H1 (cell line): ENCODE measurements around the gene MTERF1. TPM values are rescaled to one million over a fixed set of nuclear protein-coding genes. Genes with fewer than 3 reads are reported as not detected.

Experiments used
- CTCF ChIA-PET: fragments of 300-600 bp; sonication (Branson Sonifier 250); formaldehyde crosslinking; loops from one replicate; lab custom pipeline; 2021; ENCODE audit not compliant: partially characterized antibody; lab: Charles Lee
- POLR2A ChIA-PET: fragments of 300-600 bp; sonication (Branson Sonifier 250); formaldehyde crosslinking; loops from one replicate; lab custom pipeline; 2021; ENCODE audit warnings: inconsistent platforms; ENCODE audit not compliant: partially characterized antibody; lab: Charles Lee
- DNase-seq, 2 experiments: peaks; one replicate each; pipeline versions ENCODE4 v3.0.0 to v3.0.0-alpha.2; 2010 to 2022; ENCODE audit warnings: low spot score in 2 of 2, low read depth in 1 of 2, mixed read lengths in 1 of 2
- FAIRE-seq: peaks from 2 replicates; lab custom pipeline; 2011; peaks lifted over from hg19 to GRCh38; lab: Jason Lieb, UNC
- H2AFZ ChIP-seq: 2 replicates; pipeline ENCODE4 v1.8.1; 2012; ENCODE audit warnings: low read length, inconsistent platforms
- H2AK5ac ChIP-seq: 2 replicates; pipeline ENCODE4 v1.6.1; 2013; ENCODE audit warnings: low read depth, low read length
- H2BK120ac ChIP-seq: replicated peaks from 2 replicates; pipeline ENCODE3; 2013; ENCODE audit warnings: low read depth, low read length, inconsistent platforms
- H2BK12ac ChIP-seq: 2 replicates; pipeline ENCODE4 v1.6.1; 2013; ENCODE audit warnings: low read depth, low read length
- H2BK15ac ChIP-seq: 2 replicates; pipeline ENCODE4 v1.6.1; 2013; ENCODE audit warnings: low read length
- H2BK20ac ChIP-seq: 2 replicates; pipeline ENCODE4 v1.6.1; 2013; ENCODE audit warnings: low read length
- H2BK5ac ChIP-seq: 2 replicates; pipeline ENCODE4 v1.6.1; 2013; ENCODE audit warnings: low read depth, low read length
- H3K14ac ChIP-seq: 2 replicates; pipeline ENCODE4 v1.6.1; 2013; ENCODE audit warnings: inconsistent platforms; ENCODE audit not compliant: insufficient read length
- H3K18ac ChIP-seq: 2 replicates; pipeline ENCODE4 v1.6.1; 2013; ENCODE audit warnings: low read length; ENCODE audit errors: extremely low read depth
- H3K23ac ChIP-seq: 2 replicates; pipeline ENCODE4 v1.6.1; 2013; ENCODE audit warnings: inconsistent platforms; ENCODE audit not compliant: insufficient read length
- H3K23me2 ChIP-seq: 2 replicates; pipeline ENCODE4 v1.6.1; 2013; ENCODE audit warnings: low read depth, low read length
- H3K27ac ChIP-seq: 2 replicates; pipeline ENCODE4 v1.6.1; 2011; ENCODE audit warnings: low read depth, low read length, inconsistent platforms
- H3K27me3 ChIP-seq, 4 experiments: replicated peaks in 1 of 4; 1 replicate in 1 of 4; 2 replicates in 3 of 4; pipeline versions ENCODE4 v1.6.1 to v1.8.1; 2011 to 2013; ENCODE audit warnings: low read length in 3 of 4, mild to moderate bottlenecking in 3 of 4, inconsistent platforms in 2 of 4, mixed read lengths in 2 of 4, moderate library complexity in 1 of 4; ENCODE audit not compliant: control insufficient read depth in 3 of 4, insufficient read depth in 3 of 4; ENCODE audit errors: extremely low read depth in 1 of 4
- H3K36me3 ChIP-seq, 4 experiments: 2 replicates each; pipeline versions ENCODE4 v1.6.1 to v1.8.1; 2011 to 2013; ENCODE audit warnings: mild to moderate bottlenecking in 4 of 4, low read length in 3 of 4, moderate library complexity in 2 of 4, control low read depth in 1 of 4, inconsistent platforms in 1 of 4; ENCODE audit not compliant: insufficient read depth in 4 of 4, control insufficient read depth in 2 of 4
- H3K4ac ChIP-seq: replicated peaks from 2 replicates; pipeline ENCODE3; 2013; ENCODE audit warnings: low read length, low read depth, mixed read lengths, inconsistent platforms; ENCODE audit not compliant: insufficient read length
- H3K4me1 ChIP-seq, 4 experiments: replicated peaks in 1 of 4; 1 replicate in 1 of 4; 2 replicates in 3 of 4; pipeline versions ENCODE4 v1.6.1 to v1.8.1; 2011 to 2013; ENCODE audit warnings: low read length in 3 of 4, inconsistent platforms in 2 of 4, mixed read lengths in 1 of 4; ENCODE audit not compliant: insufficient read depth in 4 of 4, control insufficient read depth in 3 of 4
- H3K4me2 ChIP-seq, 2 experiments: 2 replicates each; pipeline versions ENCODE4 v1.6.1 to v1.8.1; 2011 to 2013; ENCODE audit warnings: low read depth in 2 of 2, low read length in 2 of 2, control low read depth in 1 of 2, inconsistent platforms in 1 of 2, mild to moderate bottlenecking in 1 of 2; ENCODE audit not compliant: insufficient read depth in 1 of 2
- H3K4me3 ChIP-seq, 4 experiments: fragments of 200-600, 300-600 bp in 1 of 4; sonication (generic), shearing (Covaris generic), sonication (Bioruptor Twin) in 1 of 4; 2 replicates each; pipeline versions ENCODE4 v1.5.1 to v1.8.1; 2011 to 2016; ENCODE audit warnings: low read length in 4 of 4, low read depth in 3 of 4, control low read depth in 2 of 4, inconsistent platforms in 2 of 4, mild to moderate bottlenecking in 2 of 4, mixed read lengths in 1 of 4, moderate library complexity in 1 of 4; ENCODE audit not compliant: insufficient read depth in 2 of 4; ENCODE audit errors: extremely low read depth in 1 of 4
- H3K56ac ChIP-seq: replicated peaks from 2 replicates; pipeline ENCODE3; 2013; ENCODE audit warnings: low read depth, mild to moderate bottlenecking, mixed read lengths, low read length, inconsistent platforms; ENCODE audit not compliant: insufficient read length
- H3K79me1 ChIP-seq: 2 replicates; pipeline ENCODE4 v1.6.1; 2013; ENCODE audit warnings: low read depth, low read length, control low read depth
- H3K79me2 ChIP-seq, 2 experiments: 2 replicates each; pipeline versions ENCODE4 v1.6.1 to v1.8.1; 2012 to 2013; ENCODE audit warnings: low read length in 2 of 2, mild to moderate bottlenecking in 2 of 2, inconsistent platforms in 1 of 2; ENCODE audit not compliant: insufficient read depth in 2 of 2, control insufficient read depth in 1 of 2
- H3K9ac ChIP-seq, 4 experiments: replicated peaks in 1 of 4; 1 replicate in 1 of 4; 2 replicates in 3 of 4; pipeline versions ENCODE4 v1.6.1 to v1.8.1; 2011 to 2013; ENCODE audit warnings: low read depth in 3 of 4, low read length in 3 of 4, control low read depth in 2 of 4, mild to moderate bottlenecking in 2 of 4, moderate library complexity in 2 of 4, inconsistent platforms in 1 of 4; ENCODE audit errors: extremely low read depth in 1 of 4
- H3K9me3 ChIP-seq, 2 experiments: 2 replicates each; pipeline versions ENCODE4 v1.6.1 to v1.8.1; 2012 to 2013; ENCODE audit warnings: mild to moderate bottlenecking in 2 of 2, moderate library complexity in 2 of 2, control low read depth in 1 of 2, inconsistent platforms in 1 of 2, low read depth in 1 of 2, low read length in 1 of 2, mixed read lengths in 1 of 2; ENCODE audit not compliant: insufficient read depth in 2 of 2
- H4K20me1 ChIP-seq, 2 experiments: replicated peaks in 1 of 2; 2 replicates each; pipeline versions ENCODE3 to v1.8.1; 2011 to 2013; ENCODE audit warnings: inconsistent platforms in 2 of 2, low read length in 2 of 2, mild to moderate bottlenecking in 1 of 2; ENCODE audit not compliant: insufficient read depth in 2 of 2, control insufficient read depth in 1 of 2
- H4K5ac ChIP-seq: 2 replicates; pipeline ENCODE4 v1.6.1; 2013; ENCODE audit warnings: low read length, low read depth, mixed read lengths, inconsistent platforms; ENCODE audit not compliant: insufficient read length
- H4K8ac ChIP-seq: 2 replicates; pipeline ENCODE4 v1.8.0; 2013; ENCODE audit warnings: mild to moderate bottlenecking, moderate library complexity, low read length, inconsistent platforms; ENCODE audit not compliant: insufficient read depth; ENCODE audit errors: extremely low read depth
- H4K91ac ChIP-seq: replicated peaks from 2 replicates; pipeline ENCODE3; 2013; ENCODE audit warnings: low read length, mixed read lengths, inconsistent platforms; ENCODE audit not compliant: insufficient read length
- BCL11A ChIP-seq, 2 experiments: IDR thresholded peaks; one replicate each; pipeline ENCODE4 v1.6.1; 2011; ENCODE audit warnings: low read depth in 2 of 2, low read length in 2 of 2, mild to moderate bottlenecking in 2 of 2
- BRCA1 ChIP-seq: IDR thresholded peaks from 2 replicates; pipeline ENCODE4 v1.6.1; 2012; ENCODE audit warnings: low read depth, low read length, improper control_type of control experiment
- CEBPB ChIP-seq: IDR thresholded peaks from 2 replicates; pipeline ENCODE4 v1.6.1; 2012; ENCODE audit warnings: low read depth, low read length
- CHD1 ChIP-seq: IDR thresholded peaks from 2 replicates; pipeline ENCODE4 v1.6.1; 2012; ENCODE audit warnings: low read depth, low read length, improper control_type of control experiment
- CREB1 ChIP-seq: IDR thresholded peaks from 2 replicates; pipeline ENCODE4 v1.6.1; 2012; ENCODE audit warnings: inconsistent platforms
- E2F6 ChIP-seq: IDR thresholded peaks from 2 replicates; pipeline ENCODE4 v1.6.1; 2012; ENCODE audit warnings: inconsistent platforms
- EZH2 ChIP-seq: fragments of 200-600 bp; sonication (generic); IDR thresholded peaks from 2 replicates; pipeline ENCODE4 v1.7.1; 2012; ENCODE audit warnings: low read depth, mild to moderate bottlenecking, moderate library complexity, low read length, inconsistent platforms; ENCODE audit not compliant: severe bottlenecking
- HDAC2 ChIP-seq, 2 experiments: fragments of 300-600 bp in 1 of 2; sonication (generic) in 1 of 2; IDR thresholded peaks; 2 replicates each; pipeline ENCODE4 v1.6.1; 2011 to 2012; ENCODE audit warnings: low read depth in 2 of 2, low read length in 2 of 2, mild to moderate bottlenecking in 2 of 2, moderate library complexity in 2 of 2, borderline replicate concordance in 1 of 2, inconsistent platforms in 1 of 2
- JUND ChIP-seq: IDR thresholded peaks from 2 replicates; pipeline ENCODE4 v1.6.1; 2011; ENCODE audit warnings: mild to moderate bottlenecking, improper control_type of control experiment, low read length
- MAX ChIP-seq: IDR thresholded peaks from 2 replicates; pipeline ENCODE4 v1.6.1; 2012; ENCODE audit warnings: inconsistent platforms
- RAD21 ChIP-seq, 2 experiments: IDR thresholded peaks in 1 of 2; conservative IDR thresholded peaks in 1 of 2; 2 replicates each; pipeline ENCODE4 v1.6.1; 2011; ENCODE audit warnings: low read depth in 2 of 2, low read length in 2 of 2, improper control_type of control experiment in 1 of 2, inconsistent platforms in 1 of 2, mild to moderate bottlenecking in 1 of 2, moderate library complexity in 1 of 2
- RNF2 ChIP-seq: fragments of 200-900, 300-1000 bp; sonication (generic); IDR thresholded peaks from 2 replicates; pipeline ENCODE4 v1.7.1; 2016; ENCODE audit warnings: borderline replicate concordance, low read depth, mild to moderate bottlenecking, antibody characterized with exemption, low read length; ENCODE audit not compliant: poor library complexity, severe bottlenecking; ENCODE audit errors: missing control alignments
- TEAD4 ChIP-seq: IDR thresholded peaks from 2 replicates; pipeline ENCODE4 v1.6.1; 2012; ENCODE audit warnings: low read depth, low read length, inconsistent platforms, mixed read lengths
- WGBS, 2 experiments: shearing (Covaris generic) in 1 of 2; methylation state at CpG; one replicate each; pipeline versions ENCODE4 v1.1.6 to v1.1.7; 2013 to 2015; ENCODE audit warnings: low lambda C conversion rate in 2 of 2, mixed read lengths in 2 of 2, inconsistent platforms in 1 of 2, low coverage in 1 of 2, missing lambda C conversion rate in 1 of 2; ENCODE audit not compliant: insufficient replicate concordance in 2 of 2, insufficient coverage in 1 of 2, insufficient read length in 1 of 2; ENCODE audit errors: extremely low coverage in 1 of 2, missing lambda C conversion rate in 1 of 2; 5-methylcytosine and 5-hydroxymethylcytosine counted together
- polyA plus RNA-seq, 7 experiments: library from polyadenylated mRNA; depleted of rRNA in 3 of 7; stranded (reverse) in 5 of 7; unstranded in 2 of 7; fragments of >200 nt in 5 of 7; fragments of 200-250 nt in 2 of 7; gene quantifications; 1 replicate in 5 of 7; 2 replicates in 1 of 7; 4 replicates in 1 of 7; pipeline versions ENCODE4 v1.2.1 to v1.2.3, GENCODE V29; 2011 to 2013; ENCODE audit warnings: missing spikeins in 2 of 7, mixed read lengths in 2 of 7
- total RNA-seq: library from RNA; stranded (reverse); fragmentation: NEBNext Ultra II Directional; extraction: Animal tissue kit (Norgen Biotek cat#: 25700); gene quantifications from 2 replicates; pipeline ENCODE4 v1.2.1, GENCODE V29; 2021

Gene MTERF1
- total and polyA plus RNA-seq, 2 of the 8 experiments (the other 6 are each of a cell fraction or from before 2014, with no cell fraction given): 4.5 to 12.6 TPM

- no peaks in the 10 kb centered on the region for H3K9me3 ChIP-seq
- DNase-seq (no peak), FAIRE-seq (no peak)
- no peak overlapping the region for H3K23ac ChIP-seq
- H4K20me1 ChIP-seq: no peaks in the 10 kb centered on the region
- ChIA-PET POLR2A (interaction anchor here (1.2 kb wide), 1 partner anchor 18 kb away, joined by 3 read pairs; no protein-coding TSS in a partner anchor), CTCF (interaction anchor here (1.0 kb wide), 1 partner anchor 742 kb away, joined by 3 read pairs; no protein-coding TSS in a partner anchor)
- no peaks in the 10 kb centered on the region for H3K79me2 ChIP-seq
- no peak overlapping the region for H2AK5ac ChIP-seq
- H2BK20ac ChIP-seq: no peak overlapping the region
- no peak overlapping the region for H3K14ac ChIP-seq
- no peaks in the 10 kb centered on the region for H3K4me1 ChIP-seq
- H2AFZ ChIP-seq: no peak overlapping the region
- H3K27ac ChIP-seq: no peak overlapping the region
- H3K56ac ChIP-seq: no peak overlapping the region
- H3K36me3 ChIP-seq: no peaks in the 10 kb centered on the region
- H3K4ac ChIP-seq: no peak overlapping the region
- no peak overlapping the region for H2BK5ac ChIP-seq
- no peak overlapping the region for H2BK12ac ChIP-seq
- H3K18ac ChIP-seq: no peak overlapping the region
- H4K91ac ChIP-seq: no peak overlapping the region
- H3K4me3 ChIP-seq: no peak overlapping the region
- H3K4me2 ChIP-seq: no peak overlapping the region
- no peaks in the 10 kb centered on the region for H3K27me3 ChIP-seq
- no peak overlapping the region for H4K5ac ChIP-seq
- no peak overlapping the region for H3K9ac ChIP-seq
- no peaks in the 10 kb centered on the region; the same call in 1 of the 2 replicates for H3K23me2 ChIP-seq
- 93% methylated on average over 2 of the region's 2 CpGs; no CpG with 5 or more reads in 1 of the 2 experiments for WGBS, 2 experiments
- H2BK120ac ChIP-seq: no peak overlapping the region
- H2BK15ac ChIP-seq: no peak overlapping the region
- H3K79me1 ChIP-seq: no peaks in the 10 kb centered on the region
- no peak overlapping the region for H4K8ac ChIP-seq
- TF ChIP-seq RAD21 (IDR thresholded peaks at IDR 0.05 in 1 of 2, conservative IDR thresholded peaks at IDR 0.05 in 1 of 2; ENCODE audit: low read depth in 2 of 2, low read length in 2 of 2): no peak
- TF ChIP-seq BCL11A (IDR thresholded peaks at IDR 0.05; ENCODE audit: low read depth in 2 of 2, low read length in 2 of 2): no peak
- TF ChIP-seq TEAD4: no peak
- TF ChIP-seq JUND: no peak
- no peak for TF ChIP-seq CHD1
- no peak for TF ChIP-seq RNF2
- no peak for TF ChIP-seq CREB1
- no peak for TF ChIP-seq EZH2
- TF ChIP-seq CEBPB: no peak
- TF ChIP-seq MAX: no peak
- no peak for TF ChIP-seq E2F6
- no peak for TF ChIP-seq BRCA1
- no peak for TF ChIP-seq HDAC2 (IDR thresholded peaks at IDR 0.05; ENCODE audit: borderline replicate concordance in 1 of 2, low read depth in 2 of 2, low read length in 2 of 2)
These were observed 53.3 kb downstream of the MTERF1 start for GRCh38 chr7:91827169-91827568.
